Frontal cortex (tissue), 4 donors: ENCODE results near the gene MYO18A. TPM values are rescaled to one million over a fixed set of nuclear protein-coding genes. Genes with fewer than 3 reads are reported as not detected.
"Not testable (repeated sequence)": the region's sequence is repeated elsewhere in the genome, so short reads cannot be mapped to it uniquely, and the experiment has no call there.

Experiments
- DNase-seq, 2 donors: peaks; one replicate each; pipeline ENCODE4 v3.0.0; 2012; ENCODE audit warnings: low spot score in 2 of 2
- FAIRE-seq: peaks from 2 replicates; lab custom pipeline; 2012; peaks lifted over from hg19 to GRCh38; lab: Jason Lieb, UNC
- total RNA-seq: library from RNA; depleted of rRNA; stranded (reverse); fragments of >200 nt; gene quantifications from one replicate; pipeline ENCODE4 v1.2.3, GENCODE V29; 2014
- donor health status: control.
- donor health status: control.
- donor health status: control.

MYO18A gene
- total RNA-seq, 1 donor from 2014 or later = 57.9 TPM

DNA sequence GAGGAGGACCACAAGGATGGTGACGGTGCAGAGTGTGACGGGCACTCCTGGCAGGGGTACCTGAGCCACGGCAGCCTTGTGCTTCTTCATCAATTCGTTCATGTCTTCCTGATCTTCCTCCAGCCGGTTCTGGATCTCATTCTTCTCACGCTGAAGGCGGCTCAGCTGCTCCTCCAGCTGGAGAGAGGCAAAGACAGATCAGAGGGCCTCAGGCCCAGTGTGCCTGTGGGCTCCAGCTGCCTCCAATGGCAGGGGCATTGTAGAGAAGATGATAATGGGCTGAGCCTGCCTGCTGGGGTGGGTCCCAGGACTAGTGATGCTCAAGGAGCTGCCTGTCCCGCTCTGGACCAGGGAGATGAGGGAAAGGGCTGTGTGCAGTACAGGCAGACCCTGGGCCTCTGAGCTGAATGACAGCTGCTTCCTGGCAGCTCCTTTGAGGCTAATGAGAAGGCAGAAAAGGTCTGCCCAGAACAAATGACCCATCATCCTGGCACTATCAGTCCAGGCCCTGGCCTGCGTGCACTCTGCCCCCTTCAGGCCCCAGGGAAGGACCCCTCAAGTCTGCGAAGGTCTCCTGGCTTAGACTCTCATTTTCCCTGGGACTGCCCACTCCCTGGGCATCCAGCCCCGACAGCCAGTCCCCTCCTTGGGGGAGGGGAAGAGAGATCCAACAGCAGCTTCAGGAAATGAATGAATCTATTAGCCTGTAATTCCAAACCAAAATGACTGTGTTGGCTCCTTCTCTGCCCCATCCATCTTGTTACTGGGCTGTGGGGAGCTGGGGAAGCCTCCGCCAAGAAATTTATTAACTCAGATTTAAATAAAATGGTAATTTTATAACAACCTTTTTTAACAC lies 89.2 kb downstream of the MYO18A start:
- no peak for DNase-seq
- FAIRE-seq = no peak

GRCh38 chr17:29090108-29090507 lies 90.1 kb downstream of the MYO18A start:
- no peak for FAIRE-seq
- no peak for DNase-seq

GRCh38 chr17:29089601-29090044 lies 90.6 kb downstream of the MYO18A start:
- DNase-seq = peak in 1 of 2 donors; percentile 46
- no peak for FAIRE-seq

DNA sequence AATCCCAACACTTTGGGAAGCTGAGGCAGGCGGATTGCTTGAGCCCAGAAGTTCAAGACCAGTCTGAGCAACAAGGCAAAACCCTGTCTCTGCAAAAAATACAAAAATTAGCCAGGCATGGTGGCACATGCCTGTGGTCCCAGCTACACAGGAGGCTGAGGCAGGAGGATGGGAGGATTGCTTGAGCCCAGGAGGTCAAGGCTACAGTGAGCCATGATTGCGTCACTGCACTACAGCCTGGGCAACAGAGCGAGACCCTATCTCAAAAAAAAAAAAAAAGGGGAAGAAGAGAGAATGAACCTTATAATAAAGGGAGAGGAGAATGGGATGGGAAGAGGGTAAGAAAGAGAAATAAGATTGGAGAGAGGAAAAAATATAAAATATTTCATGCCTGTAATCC lies 91.4 kb downstream of the MYO18A start:
- not testable (repeated sequence) for FAIRE-seq, DNase-seq

- DNase-seq = no peak
- no peak for FAIRE-seq
Observed at GRCh38 chr17:29086628-29087332, 93.4 kb downstream of the MYO18A start.

DNA sequence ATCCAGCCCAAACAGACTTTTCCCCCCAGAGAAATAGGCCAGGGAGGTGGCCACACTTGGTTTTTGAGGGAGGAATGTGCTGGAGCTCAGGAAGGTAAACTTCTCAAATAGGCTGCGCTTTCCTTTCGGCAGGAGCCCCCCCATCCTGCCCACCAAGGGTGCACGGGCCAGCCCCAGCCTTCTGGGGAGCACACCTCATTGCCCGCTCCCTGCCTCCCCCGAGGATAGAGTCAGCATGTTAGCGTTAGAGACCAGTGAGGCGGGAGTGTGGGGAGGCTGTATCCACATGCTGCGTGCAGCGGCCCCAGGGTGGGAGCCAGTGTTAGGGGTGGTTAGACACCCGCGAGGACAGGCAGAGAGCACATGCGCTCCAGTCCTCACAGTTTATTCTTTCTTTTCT lies 95.0 kb downstream of the MYO18A start:
- DNase-seq = no peak
- no peak for FAIRE-seq

DNA sequence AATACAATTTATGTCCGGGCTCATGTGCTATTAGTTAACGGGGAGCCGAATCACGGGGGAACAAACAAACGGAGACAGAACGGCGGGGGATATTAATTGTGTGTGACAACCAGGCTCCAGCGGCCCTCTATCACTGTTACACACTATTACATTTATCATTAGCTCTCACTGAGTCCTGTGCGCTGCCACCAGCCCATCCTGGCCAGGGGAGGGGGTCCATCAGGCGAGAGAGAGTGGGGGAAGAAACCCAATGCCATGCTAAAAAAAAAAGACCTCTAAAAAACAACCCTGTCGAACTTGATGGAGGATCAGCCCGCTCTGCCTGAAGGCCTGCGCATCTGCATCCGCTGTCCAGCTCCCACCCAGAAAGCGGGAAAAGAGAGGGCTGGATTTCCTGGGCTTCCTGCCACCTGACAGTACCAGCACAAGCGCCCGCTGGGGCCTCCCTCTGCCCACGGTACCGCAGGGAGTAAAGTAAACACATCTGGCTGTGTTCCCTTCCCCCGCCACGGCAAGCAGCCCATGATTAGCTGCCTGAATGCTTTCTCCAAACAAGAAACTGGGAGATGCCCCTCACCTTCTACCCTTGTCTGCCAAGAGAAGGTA lies 95.6 kb downstream of the MYO18A start:
- no peak for FAIRE-seq
- DNase-seq = no peak

GRCh38 chr17:29080965-29081364 lies 99.2 kb downstream of the MYO18A start:
- FAIRE-seq (no peak), DNase-seq (no peak)

- FAIRE-seq (no peak), DNase-seq (no peak)
Observed at GRCh38 chr17:29080323-29080722, 99.9 kb downstream of the MYO18A start.

DNA sequence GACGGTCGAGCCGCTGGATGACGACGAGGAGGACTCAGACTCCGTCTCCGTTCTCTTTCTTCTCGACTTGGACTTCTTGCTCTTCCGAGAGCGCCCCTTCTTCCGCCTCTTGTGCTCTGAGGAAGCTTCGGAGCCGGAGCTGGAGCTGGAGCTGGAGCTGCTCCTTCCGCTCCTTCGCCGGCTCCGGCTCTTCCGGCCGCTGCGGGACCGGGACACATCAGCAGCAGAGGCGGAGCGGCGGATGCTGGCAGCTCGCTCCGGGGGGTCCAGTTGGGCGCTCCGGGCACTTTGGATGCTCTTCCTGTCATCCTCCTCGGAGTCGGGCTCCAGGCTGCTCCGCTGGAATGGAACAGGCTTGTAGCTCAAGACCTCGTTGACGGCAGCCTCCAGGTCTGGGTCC lies 100.3 kb downstream of the MYO18A start:
- DNase-seq (no peak), FAIRE-seq (no peak)

DNA sequence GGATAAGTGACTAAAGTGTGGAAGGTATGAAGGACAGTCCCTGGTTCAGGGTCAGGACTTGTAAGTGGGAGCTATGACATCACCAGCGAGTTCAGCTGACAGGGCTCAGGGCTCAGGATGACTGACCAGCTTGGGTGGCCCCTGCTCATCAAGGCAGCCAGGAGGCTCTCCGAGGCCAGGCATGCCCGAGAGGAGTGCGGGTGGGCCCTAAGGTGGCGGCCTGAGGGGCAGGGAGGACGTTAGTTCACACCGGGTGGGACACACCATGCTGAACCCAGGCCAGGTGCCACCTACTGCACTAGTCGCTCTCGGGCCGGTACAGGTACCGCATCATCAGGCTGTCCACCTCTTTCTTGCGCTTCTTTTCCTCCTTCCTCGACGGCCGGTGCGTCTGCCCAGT lies 100.8 kb downstream of the MYO18A start:
- no peak for FAIRE-seq
- no peak for DNase-seq

GRCh38 chr17:29078183-29079045 lies 101.8 kb downstream of the MYO18A start:
- no peak for FAIRE-seq
- DNase-seq = no peak

- DNase-seq = no peak
- no peak for FAIRE-seq
Observed at GRCh38 chr17:29077320-29077719, 102.9 kb downstream of the MYO18A start.

DNA sequence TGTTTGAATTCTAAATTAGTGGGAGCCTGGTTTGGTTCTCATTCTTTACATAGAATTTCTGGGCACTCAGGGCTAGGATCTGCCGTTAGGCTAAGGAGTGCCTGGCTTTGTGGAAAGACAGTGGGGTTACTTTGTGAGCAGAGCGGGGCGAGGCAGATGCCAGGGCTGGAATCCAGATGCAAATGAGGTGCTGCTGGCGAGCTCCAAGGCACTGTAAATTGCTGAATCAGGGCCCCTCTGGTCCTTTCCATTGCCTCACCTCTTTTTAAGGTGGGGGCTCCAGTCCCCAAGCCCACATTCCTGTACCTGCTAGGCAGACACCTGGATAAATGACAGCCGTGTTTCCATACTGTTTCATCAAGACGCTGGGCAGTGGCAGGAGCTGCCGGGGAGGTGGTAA lies 103.5 kb downstream of the MYO18A start:
- DNase-seq (peak in 1 of 2 donors; percentile 46), FAIRE-seq (no peak)

- FAIRE-seq (no peak), DNase-seq (no peak)
Observed at GRCh38 chr17:29076087-29076486, 104.1 kb downstream of the MYO18A start.

GRCh38 chr17:29074488-29074887 lies 105.7 kb downstream of the MYO18A start:
- DNase-seq (peak in 1 of 2 donors; percentile 3), FAIRE-seq (no peak)

DNA sequence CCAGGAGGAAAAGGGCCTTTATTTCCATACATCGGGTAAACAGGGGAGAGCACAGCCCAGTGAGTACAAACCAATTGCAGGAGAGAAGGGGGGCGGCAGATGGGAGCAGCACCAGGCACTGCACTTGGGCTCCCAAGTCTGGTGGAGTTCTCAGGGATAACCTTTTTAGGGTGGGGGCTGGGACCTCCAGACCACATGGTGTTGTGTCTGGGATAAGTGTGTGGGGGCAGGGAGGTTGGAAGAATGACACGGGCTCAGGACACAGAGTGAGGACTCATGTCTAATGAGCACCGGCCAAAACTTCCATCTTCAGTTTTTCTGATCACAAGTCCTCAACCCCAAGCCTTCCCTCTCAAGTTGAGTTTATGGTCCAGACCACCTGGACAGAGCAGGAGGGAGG lies 106.7 kb downstream of the MYO18A start:
- FAIRE-seq (no peak), DNase-seq (peak in 1 of 2 donors; percentile 2)

GRCh38 chr17:29073045-29073444 lies 107.2 kb downstream of the MYO18A start:
- FAIRE-seq (no peak), DNase-seq (peak in 1 of 2 donors; percentile 13)

GRCh38 chr17:29071303-29071702 lies 108.9 kb downstream of the MYO18A start:
- FAIRE-seq (no peak), DNase-seq (no peak)

- no peak for DNase-seq
- FAIRE-seq = no peak
Observed at GRCh38 chr17:29070781-29071180, 109.4 kb downstream of the MYO18A start.
